Smooth muscle cell of the coronary artery (primary cell): ENCODE data around the gene SH3RF3. TPM values are rescaled to one million over a fixed set of nuclear protein-coding genes. Genes with fewer than 3 reads are reported as not detected.

Experiments
- total RNA-seq: library from RNA; depleted of rRNA; stranded (reverse); fragments of >200 nt; gene quantifications from 2 replicates; pipeline ENCODE4 v1.2.3, GENCODE V29; 2014; ENCODE audit warnings: low replicate concordance

SH3RF3 gene
- 2.0 and 3.4 TPM in 2 replicates for total RNA-seq

GRCh38 chr2:109128616-109129355, at the start of gene SH3RF3:
SH3RF3 (plus strand) TSS chr2:109129205.

Other genes starting within 250 kb of the SH3RF3 start
- gene EDAR, start 140.0 kb upstream of the SH3RF3 start, total RNA-seq, result not detected in 2 replicates